IPS-15b (cell line): ENCODE results near the gene CCSER1.
"Not testable (repeated sequence)": the region's sequence is repeated elsewhere in the genome, so short reads cannot be mapped to it uniquely, and the experiment has no call there.

Source experiments
- H3K27me3 ChIP-seq: one replicate; pipeline ENCODE4 v1.6.1; 2013; ENCODE audit warnings: low read length; ENCODE audit not compliant: control insufficient read depth, insufficient read depth
- H3K36me3 ChIP-seq: one replicate; pipeline ENCODE4 v1.6.1; 2013; ENCODE audit warnings: low read length; ENCODE audit not compliant: control insufficient read depth, insufficient read depth
- H3K4me1 ChIP-seq: one replicate; pipeline ENCODE4 v1.6.1; 2013; ENCODE audit warnings: mild to moderate bottlenecking, low read length; ENCODE audit not compliant: control insufficient read depth, insufficient read depth
- H3K4me3 ChIP-seq: one replicate; pipeline ENCODE4 v1.5.1; 2013; ENCODE audit warnings: low read depth, low read length
- H3K9ac ChIP-seq: one replicate; pipeline ENCODE4 v1.6.1; 2013; ENCODE audit warnings: low read depth, mild to moderate bottlenecking, low read length
- H3K9me3 ChIP-seq: one replicate; pipeline ENCODE4 v1.6.1; 2013; ENCODE audit warnings: mild to moderate bottlenecking, low read length; ENCODE audit not compliant: control insufficient read depth, insufficient read depth

Gene CCSER1

GRCh38 chr4:90457817-90458216 is 330.6 kb downstream of the CCSER1 start:
- Histone ChIP-seq H3K27me3 (no peaks in the 10 kb centered on the region), H3K4me3 (no peak overlapping the region)

GRCh38 chr4:90458576-90458975 is 331.4 kb downstream of the CCSER1 start:
- no peaks in the 10 kb centered on the region for H3K27me3 ChIP-seq
- H3K4me1 ChIP-seq: no peaks in the 10 kb centered on the region
- no peaks in the 10 kb centered on the region for H3K36me3 ChIP-seq
- no peaks in the 10 kb centered on the region for H3K9me3 ChIP-seq
- H3K9ac ChIP-seq: no peak overlapping the region
- H3K4me3 ChIP-seq: no peak overlapping the region

More at GRCh38 chr4:90457817-90458216, 330.6 kb downstream of the CCSER1 start:
- H3K9ac ChIP-seq: no peak overlapping the region
- H3K36me3 ChIP-seq: no peaks in the 10 kb centered on the region
- no peaks in the 10 kb centered on the region for H3K4me1 ChIP-seq
- H3K9me3 ChIP-seq: no peaks in the 10 kb centered on the region

- Histone ChIP-seq H3K4me1 (no peaks in the 10 kb centered on the region), H3K9me3 (no peaks in the 10 kb centered on the region), H3K27me3 (no peaks in the 10 kb centered on the region), H3K9ac (no peak overlapping the region), H3K36me3 (no peaks in the 10 kb centered on the region), H3K4me3 (no peak overlapping the region)
Measured at GRCh38 chr4:90474484-90474883, 347.3 kb downstream of the CCSER1 start.

DNA sequence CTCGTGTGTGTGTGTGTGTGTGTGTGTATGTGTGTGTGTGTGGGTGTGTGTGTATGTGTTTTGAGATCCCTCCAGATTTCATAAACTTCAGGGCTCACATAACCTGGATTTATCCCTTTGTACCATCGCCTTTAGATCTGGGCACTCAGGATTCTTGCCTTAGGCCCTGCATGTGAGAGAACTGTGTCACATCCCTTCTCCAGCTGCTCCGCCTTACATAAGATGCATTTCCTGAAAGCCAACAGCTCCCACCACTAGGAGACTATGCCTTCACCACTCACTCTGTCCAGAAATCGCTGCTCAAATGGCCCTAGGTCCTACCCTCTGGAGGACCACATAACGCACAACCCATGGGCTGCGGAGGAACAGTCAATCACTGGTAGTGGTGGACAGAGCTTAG is 348.8 kb downstream of the CCSER1 start:
- Histone ChIP-seq H3K4me3 (no peak overlapping the region), H3K9me3 (no peaks in the 10 kb centered on the region), H3K27me3 (no peaks in the 10 kb centered on the region), H3K4me1 (no peaks in the 10 kb centered on the region), H3K9ac (no peak overlapping the region), H3K36me3 (no peaks in the 10 kb centered on the region)

- H3K36me3 ChIP-seq: no peaks in the 10 kb centered on the region
- no peak overlapping the region for H3K9ac ChIP-seq
- no peaks in the 10 kb centered on the region for H3K4me1 ChIP-seq
- no peaks in the 10 kb centered on the region for H3K27me3 ChIP-seq
- H3K9me3 ChIP-seq: no peaks in the 10 kb centered on the region
- H3K4me3 ChIP-seq: no peak overlapping the region
Measured at GRCh38 chr4:90476586-90476985, 349.4 kb downstream of the CCSER1 start.

DNA sequence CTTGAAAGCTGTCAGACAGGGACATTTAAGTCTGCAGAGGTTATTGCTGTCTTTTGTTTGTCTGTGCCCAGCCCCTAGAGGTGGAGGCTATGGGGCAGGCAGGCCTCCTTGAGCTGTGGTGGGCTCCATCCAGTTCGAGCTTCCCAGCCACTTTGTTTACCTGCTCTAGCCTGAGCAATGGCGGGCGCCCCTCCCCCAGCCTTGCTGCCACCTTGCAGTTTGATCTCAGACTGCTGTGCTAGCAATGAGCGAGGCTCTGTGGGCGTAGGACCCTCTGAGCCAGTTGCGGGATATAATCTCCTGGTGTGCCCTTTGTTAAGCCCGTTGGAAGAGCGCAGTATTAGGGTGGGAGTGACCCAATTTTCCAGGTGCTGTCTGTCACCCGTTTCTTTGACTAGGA is 357.7 kb downstream of the CCSER1 start:
- H3K9ac ChIP-seq: not testable (repeated sequence)

DNA sequence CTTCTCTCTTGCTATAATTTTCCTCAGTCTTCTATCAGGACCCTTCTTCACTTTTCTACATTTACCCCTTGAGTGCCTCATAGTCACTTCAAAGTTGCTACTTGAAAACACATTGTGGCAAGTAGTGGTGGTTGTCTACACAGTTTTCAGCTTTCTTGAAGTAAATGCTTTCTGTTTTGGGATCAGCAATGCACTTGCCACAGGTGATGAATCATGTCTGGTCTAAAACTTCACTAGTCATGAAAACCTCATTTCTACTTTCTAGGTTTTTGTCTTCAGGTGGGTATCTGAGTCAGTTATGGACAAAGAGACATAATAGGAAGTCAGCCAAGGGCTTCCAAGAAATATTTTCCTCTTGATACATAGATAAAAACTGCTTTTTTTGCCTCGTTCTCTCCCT is 359.2 kb downstream of the CCSER1 start:
- H3K4me3 ChIP-seq: no peak overlapping the region
- no peaks in the 10 kb centered on the region for H3K27me3 ChIP-seq
- H3K36me3 ChIP-seq: no peaks in the 10 kb centered on the region
- no peaks in the 10 kb centered on the region for H3K4me1 ChIP-seq
- no peak overlapping the region for H3K9ac ChIP-seq
- H3K9me3 ChIP-seq: no peaks in the 10 kb centered on the region

More for the DNA sequence above, 357.7 kb downstream of the CCSER1 start:
- not testable (repeated sequence) for H3K36me3 ChIP-seq, H3K4me1 ChIP-seq, H3K9me3 ChIP-seq, H3K4me3 ChIP-seq, H3K27me3 ChIP-seq

- Histone ChIP-seq H3K36me3 (no peaks in the 10 kb centered on the region), H3K9ac (no peak overlapping the region), H3K27me3 (no peaks in the 10 kb centered on the region)
Measured at GRCh38 chr4:90495211-90495610, 368.0 kb downstream of the CCSER1 start.

DNA sequence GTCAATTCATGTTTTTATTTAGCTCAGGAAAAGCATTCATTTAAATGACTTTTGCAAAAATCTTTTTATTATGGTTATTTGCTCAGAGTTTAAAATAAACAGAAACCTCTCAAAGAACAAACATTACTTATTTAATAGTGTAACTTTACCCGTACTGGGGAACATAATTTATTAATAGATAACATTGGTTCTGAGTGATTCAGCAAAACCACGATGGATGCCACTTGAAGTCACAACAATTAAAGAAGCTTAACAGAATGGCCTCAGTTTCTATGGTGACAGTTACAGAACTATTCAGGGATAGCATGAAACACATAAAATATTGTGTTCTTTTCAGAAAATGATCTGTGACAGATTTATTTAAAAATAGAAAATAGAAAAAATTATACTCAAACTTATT is 368.7 kb downstream of the CCSER1 start:
- no peaks in the 10 kb centered on the region for H3K4me1 ChIP-seq

More at GRCh38 chr4:90495211-90495610, 368.0 kb downstream of the CCSER1 start:
- Histone ChIP-seq H3K4me1 (no peaks in the 10 kb centered on the region), H3K9me3 (no peaks in the 10 kb centered on the region), H3K4me3 (no peak overlapping the region)

DNA sequence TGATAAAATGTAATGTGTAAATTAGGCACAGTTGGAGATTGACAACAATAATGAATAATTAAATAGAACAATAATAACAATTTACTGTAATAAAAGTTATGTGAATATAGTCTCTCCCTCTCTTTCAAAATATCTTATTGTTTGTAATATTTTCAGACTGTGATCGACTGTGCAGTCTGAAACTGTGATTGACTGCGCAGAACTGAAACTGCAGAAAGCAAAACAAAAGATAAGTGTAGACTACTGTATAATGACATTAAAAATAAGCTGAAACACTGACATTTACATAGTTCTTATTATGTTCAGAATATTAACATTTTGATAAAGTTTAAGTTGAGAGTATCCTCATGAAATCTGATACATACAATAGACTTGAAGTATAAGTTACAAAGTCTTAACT is 371.0 kb downstream of the CCSER1 start:
- H3K9ac ChIP-seq: no peak overlapping the region
- no peaks in the 10 kb centered on the region for H3K27me3 ChIP-seq
- no peaks in the 10 kb centered on the region for H3K4me1 ChIP-seq
- H3K9me3 ChIP-seq: peaks cover 9% of the 10 kb centered on the region
- H3K4me3 ChIP-seq: no peak overlapping the region
- H3K36me3 ChIP-seq: no peaks in the 10 kb centered on the region

More for the DNA sequence above, 368.7 kb downstream of the CCSER1 start:
- no peaks in the 10 kb centered on the region for H3K27me3 ChIP-seq
- no peak overlapping the region for H3K4me3 ChIP-seq
- H3K36me3 ChIP-seq: no peaks in the 10 kb centered on the region
- no peaks in the 10 kb centered on the region for H3K9me3 ChIP-seq
- no peak overlapping the region for H3K9ac ChIP-seq

- Histone ChIP-seq H3K36me3 (no peaks in the 10 kb centered on the region), H3K9me3 (peaks cover 22% of the 10 kb centered on the region), H3K27me3 (no peaks in the 10 kb centered on the region), H3K4me1 (no peaks in the 10 kb centered on the region), H3K9ac (no peak overlapping the region), H3K4me3 (no peak overlapping the region)
Measured at GRCh38 chr4:90503677-90504076, 376.5 kb downstream of the CCSER1 start.

DNA sequence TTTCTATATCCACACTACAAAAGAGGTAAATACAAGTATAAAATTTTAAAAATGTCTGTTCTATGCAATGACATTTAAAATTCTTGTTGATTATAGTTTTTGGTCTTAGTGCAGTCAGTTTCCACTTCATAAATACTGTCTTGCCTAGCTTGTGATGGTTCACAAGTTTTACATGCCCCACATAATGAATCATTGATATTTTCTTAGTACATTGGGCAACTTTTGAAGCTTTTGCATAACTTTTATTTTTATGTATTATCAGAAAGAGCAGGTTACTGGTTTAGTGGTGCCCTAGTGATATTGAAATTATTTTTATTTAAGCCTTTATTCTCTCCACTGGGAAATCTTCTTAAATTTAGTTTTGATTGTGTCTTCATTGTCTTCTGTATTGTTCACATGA is 388.0 kb downstream of the CCSER1 start:
- Histone ChIP-seq H3K9ac (no peak overlapping the region), H3K27me3 (no peaks in the 10 kb centered on the region), H3K4me1 (no peaks in the 10 kb centered on the region), H3K9me3 (no peaks in the 10 kb centered on the region), H3K4me3 (no peak overlapping the region), H3K36me3 (no peaks in the 10 kb centered on the region)

- Histone ChIP-seq H3K27me3 (no peaks in the 10 kb centered on the region), H3K4me3 (no peak overlapping the region), H3K9ac (no peak overlapping the region)
Measured at GRCh38 chr4:90528551-90528950, 401.4 kb downstream of the CCSER1 start.

More at GRCh38 chr4:90528551-90528950, 401.4 kb downstream of the CCSER1 start:
- H3K9me3 ChIP-seq: no peaks in the 10 kb centered on the region
- no peaks in the 10 kb centered on the region for H3K36me3 ChIP-seq
- H3K4me1 ChIP-seq: no peaks in the 10 kb centered on the region
